UCSD-AML1 (cell line): ENCODE data around the gene ILK.
A peak's percentile ranks its signal among the peaks of the same experiment; 100 is the strongest.

Experiments used
- DNase-seq: peaks from one replicate; lab custom pipeline; 2025; ENCODE audit not compliant: unreplicated experiment; lab: John Stamatoyannopoulos, UW

Gene ILK

GRCh38 chr11:6633422-6634408, 30.1 kb downstream of the ILK start:
- no peak for DNase-seq

GRCh38 chr11:6634534-6634933, 31.0 kb downstream of the ILK start:
- no peak for DNase-seq

- DNase-seq: peak; percentile 69
Observed at GRCh38 chr11:6635082-6635932, 31.7 kb downstream of the ILK start.

- no peak for DNase-seq
Observed at GRCh38 chr11:6636480-6636879, 32.9 kb downstream of the ILK start.

- no peak for DNase-seq
Observed at GRCh38 chr11:6637871-6638270, 34.3 kb downstream of the ILK start.

GRCh38 chr11:6638429-6638828, 34.9 kb downstream of the ILK start:
- DNase-seq: no peak

GRCh38 chr11:6640036-6640984, 36.7 kb downstream of the ILK start:
- DNase-seq: no peak

- no peak for DNase-seq
Observed at GRCh38 chr11:6640985-6641701, 37.6 kb downstream of the ILK start.

- no peak for DNase-seq
Observed at GRCh38 chr11:6642957-6643356, 39.4 kb downstream of the ILK start.

GRCh38 chr11:6646071-6646470, 42.5 kb downstream of the ILK start:
- peak; percentile 61 for DNase-seq

GRCh38 chr11:6646576-6646917, 43.0 kb downstream of the ILK start:
- DNase-seq: no peak

GRCh38 chr11:6646918-6647679, 43.5 kb downstream of the ILK start:
- peak; percentile 84 for DNase-seq

- no peak for DNase-seq
Observed at GRCh38 chr11:6647836-6648235, 44.3 kb downstream of the ILK start.

- DNase-seq: no peak
Observed at GRCh38 chr11:6648501-6648900, 44.9 kb downstream of the ILK start.

GRCh38 chr11:6650104-6650503, 46.5 kb downstream of the ILK start:
- DNase-seq: no peak

- DNase-seq: no peak
Observed at GRCh38 chr11:6650980-6651379, 47.4 kb downstream of the ILK start.

- no peak for DNase-seq
Observed at GRCh38 chr11:6652182-6652581, 48.6 kb downstream of the ILK start.

GRCh38 chr11:6653097-6653496, 49.5 kb downstream of the ILK start:
- DNase-seq: no peak

GRCh38 chr11:6653656-6654055, 50.1 kb downstream of the ILK start:
- no peak for DNase-seq
